Coronary artery (tissue), 2 donors: ENCODE data around the gene FLT1.

ENCODE experiments used
- DNase-seq: peaks from one replicate; pipeline ENCODE4 v3.0.0-alpha.2; 2017; ENCODE audit warnings: low spot score
- H3K27ac ChIP-seq, 2 donors: fragments of 200-600 bp; sonication (generic); one replicate each; pipeline ENCODE4 v1.5.1; 2016 to 2019
- H3K4me3 ChIP-seq: fragments of 200-600 bp; sonication (generic); 2 replicates; pipeline ENCODE4 v1.5.1; 2016; ENCODE audit warnings: mild to moderate bottlenecking, moderate library complexity
- TF ChIP-seq, protein P1 (sequence below): fragments of 200-600 bp; sonication (generic); IDR thresholded peaks from one replicate; pipeline ENCODE4 v1.5.1; 2019; ENCODE audit warnings: antibody characterized with exemption

FLT1 gene

DNA sequence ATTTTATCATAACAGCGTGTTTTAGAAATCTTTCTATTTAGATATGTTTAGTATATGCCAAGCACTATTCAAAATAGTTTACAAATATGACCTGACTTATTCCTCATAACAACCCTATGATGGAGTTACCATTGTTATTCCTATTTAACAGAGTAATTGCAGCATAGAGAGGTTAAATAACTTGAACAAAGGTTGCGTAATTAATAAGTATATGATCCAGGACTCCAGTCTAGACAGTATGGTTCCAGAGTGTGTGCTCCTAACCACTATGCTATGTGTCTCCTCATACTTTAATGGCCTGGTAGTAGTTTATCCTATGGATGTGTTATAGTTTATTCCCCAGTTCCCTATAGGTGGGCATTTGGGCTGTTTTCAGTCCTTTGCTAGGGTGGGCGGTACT, 211.3 kb downstream of the FLT1 start:
- Histone ChIP-seq H3K27ac (no peak overlapping the region), H3K4me3 (no peak overlapping the region)
- TF ChIP-seq, protein P1, sequence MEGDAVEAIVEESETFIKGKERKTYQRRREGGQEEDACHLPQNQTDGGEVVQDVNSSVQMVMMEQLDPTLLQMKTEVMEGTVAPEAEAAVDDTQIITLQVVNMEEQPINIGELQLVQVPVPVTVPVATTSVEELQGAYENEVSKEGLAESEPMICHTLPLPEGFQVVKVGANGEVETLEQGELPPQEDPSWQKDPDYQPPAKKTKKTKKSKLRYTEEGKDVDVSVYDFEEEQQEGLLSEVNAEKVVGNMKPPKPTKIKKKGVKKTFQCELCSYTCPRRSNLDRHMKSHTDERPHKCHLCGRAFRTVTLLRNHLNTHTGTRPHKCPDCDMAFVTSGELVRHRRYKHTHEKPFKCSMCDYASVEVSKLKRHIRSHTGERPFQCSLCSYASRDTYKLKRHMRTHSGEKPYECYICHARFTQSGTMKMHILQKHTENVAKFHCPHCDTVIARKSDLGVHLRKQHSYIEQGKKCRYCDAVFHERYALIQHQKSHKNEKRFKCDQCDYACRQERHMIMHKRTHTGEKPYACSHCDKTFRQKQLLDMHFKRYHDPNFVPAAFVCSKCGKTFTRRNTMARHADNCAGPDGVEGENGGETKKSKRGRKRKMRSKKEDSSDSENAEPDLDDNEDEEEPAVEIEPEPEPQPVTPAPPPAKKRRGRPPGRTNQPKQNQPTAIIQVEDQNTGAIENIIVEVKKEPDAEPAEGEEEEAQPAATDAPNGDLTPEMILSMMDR: no peak
- no peak for DNase-seq

DNA sequence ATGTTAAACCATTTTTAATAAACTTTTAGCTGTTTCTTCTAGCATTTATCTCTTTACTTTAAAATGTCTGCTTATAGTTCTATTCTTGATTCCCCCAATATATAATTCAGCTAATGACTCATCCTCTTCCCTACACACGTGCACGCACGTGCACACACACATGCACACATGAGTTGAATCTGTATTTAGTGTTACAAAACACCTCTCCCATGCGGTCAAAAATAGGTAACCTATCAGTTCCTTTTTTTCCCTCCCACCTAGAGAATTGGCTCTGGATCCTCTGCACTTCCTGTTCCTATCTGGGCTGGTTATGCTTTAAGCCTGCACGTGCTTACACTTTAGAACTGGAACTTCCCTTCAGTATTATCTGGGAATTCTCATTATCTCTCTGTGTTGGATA, 212.5 kb downstream of the FLT1 start:
- no peak for DNase-seq
- TF ChIP-seq, protein P1: no peak
- Histone ChIP-seq H3K4me3 (no peak overlapping the region), H3K27ac (no peak overlapping the region)

DNA sequence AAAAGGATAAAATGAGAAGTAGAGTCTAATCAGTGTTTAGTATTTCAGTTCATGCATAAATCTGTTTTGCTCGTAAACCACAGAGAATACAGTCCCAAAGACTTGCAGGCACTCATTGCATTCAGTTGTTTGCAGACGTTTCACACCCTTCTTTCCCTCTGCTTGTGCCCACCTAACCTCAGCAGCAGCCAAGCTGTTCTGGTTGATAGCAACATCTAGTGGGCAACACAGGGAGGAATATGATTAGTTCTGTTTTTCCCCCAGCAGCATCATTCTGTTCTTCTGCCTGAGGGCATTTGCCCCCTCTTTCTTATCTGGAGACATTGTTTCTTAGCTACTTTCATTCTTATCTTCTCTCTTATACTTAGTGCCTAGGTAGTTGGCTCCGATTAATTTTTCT, 221.0 kb downstream of the FLT1 start:
- TF ChIP-seq, protein P1: no peak
- Histone ChIP-seq H3K4me3 (no peak overlapping the region), H3K27ac (no peak overlapping the region)
- no peak for DNase-seq

DNA sequence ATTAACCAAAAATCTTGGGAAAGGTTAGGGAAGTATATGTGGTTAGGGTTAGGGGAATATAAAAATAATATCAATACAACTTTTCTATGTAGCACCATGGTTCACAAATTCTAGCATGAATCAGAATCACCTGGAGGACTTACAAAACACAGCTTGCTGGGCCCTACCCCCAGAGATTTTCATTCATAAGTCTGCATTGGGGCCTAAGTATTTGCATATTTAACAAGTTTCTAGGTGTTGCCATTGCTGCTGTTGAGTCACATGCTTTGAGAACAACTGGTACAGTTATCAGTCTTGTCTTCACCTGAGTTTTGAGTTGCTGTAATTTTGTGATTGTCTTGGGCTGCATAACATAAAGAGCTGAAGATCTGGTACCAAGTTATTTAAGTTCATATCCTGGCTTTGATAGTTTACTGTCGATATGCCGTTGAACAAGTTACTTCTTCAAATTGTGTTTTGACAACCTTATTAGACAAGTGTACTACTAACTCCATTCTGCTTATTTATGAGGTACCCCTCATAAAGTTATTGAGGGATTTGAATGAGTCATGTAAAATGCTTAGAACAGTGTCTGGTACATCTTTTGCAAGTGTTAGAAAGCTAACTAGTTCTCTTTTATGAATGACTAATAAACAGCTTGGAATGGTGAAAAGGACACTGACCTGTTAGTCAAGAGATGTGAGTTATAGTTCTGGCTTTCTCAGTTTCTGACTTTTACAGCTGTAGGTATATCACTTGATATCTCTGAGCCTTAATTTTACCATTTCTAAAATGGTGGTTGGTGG, 223.7 kb downstream of the FLT1 start:
- TF ChIP-seq, protein P1: no peak
- no peak for DNase-seq
- Histone ChIP-seq H3K4me3 (no peak overlapping the region), H3K27ac (no peak overlapping the region)

DNA sequence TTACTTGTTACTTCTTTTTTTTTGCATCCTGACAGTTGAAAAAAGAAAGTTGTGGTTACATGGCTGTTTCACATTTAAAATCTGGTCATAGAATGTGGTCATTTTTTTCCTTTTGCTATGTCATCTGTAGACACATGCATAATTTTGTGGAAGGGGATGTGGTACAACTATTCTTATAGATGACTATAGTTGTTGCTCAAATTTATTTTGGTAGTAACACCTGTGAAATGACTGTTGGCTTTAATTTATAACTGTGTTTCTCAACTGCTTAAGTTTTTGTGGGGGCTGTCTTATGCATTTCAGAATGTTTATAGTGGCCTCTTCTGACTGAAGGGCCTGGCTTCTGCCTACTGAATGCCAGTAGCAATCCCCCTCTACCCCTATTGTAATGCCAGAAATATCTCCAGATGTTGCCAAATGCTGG, 226.1 kb downstream of the FLT1 start:
- no peak overlapping the region for H3K4me3 ChIP-seq
- no peak for DNase-seq

DNA sequence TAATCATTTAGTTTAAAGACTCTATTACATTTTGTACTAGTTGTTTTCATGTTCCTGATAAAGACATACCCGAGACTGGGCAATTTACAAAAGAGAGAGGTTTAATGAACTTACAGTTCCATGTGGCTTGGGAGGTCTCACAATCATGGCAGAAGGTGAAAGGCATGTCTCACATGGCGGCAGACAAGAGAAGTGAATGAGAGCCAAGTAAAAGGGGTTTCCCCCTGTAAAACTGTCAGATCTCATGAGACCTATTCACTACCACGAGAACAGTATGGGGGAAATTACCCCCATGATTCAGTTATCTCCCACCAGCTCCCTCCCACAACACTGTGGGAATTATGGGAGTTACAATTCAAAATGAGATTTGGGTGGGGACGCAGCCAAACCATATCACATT, 227.4 kb downstream of the FLT1 start:
- no peak overlapping the region for H3K4me3 ChIP-seq
- TF ChIP-seq, protein P1: no peak
- no peak for DNase-seq
- no peak overlapping the region for H3K27ac ChIP-seq

More for the DNA sequence above, 226.1 kb downstream of the FLT1 start:
- no peak overlapping the region for H3K27ac ChIP-seq
- TF ChIP-seq, protein P1: no peak

DNA sequence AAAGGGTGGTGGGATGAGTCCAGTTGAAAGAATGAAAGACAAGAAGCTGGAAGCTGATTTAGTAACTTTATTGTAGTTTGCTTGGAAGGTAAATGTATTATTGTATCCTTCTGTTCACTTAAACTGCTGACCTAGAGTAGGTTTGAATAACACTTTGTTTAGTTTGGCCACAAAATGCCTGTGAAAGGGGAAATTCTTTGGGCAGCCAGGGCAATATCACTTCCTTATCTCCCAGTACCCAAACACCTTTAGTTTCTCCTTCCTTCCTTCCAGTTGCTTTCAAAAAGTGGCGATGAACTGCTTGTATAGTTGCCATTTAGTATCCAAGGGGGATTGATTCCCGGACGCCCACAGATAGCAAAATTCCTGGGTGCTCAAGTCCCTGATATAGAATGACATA, 236.5 kb downstream of the FLT1 start:
- TF ChIP-seq, protein P1: no peak
- no peak for DNase-seq
- Histone ChIP-seq H3K27ac (no peak overlapping the region), H3K4me3 (no peak overlapping the region)
